Lower leg skin (tissue), 4 donors: ENCODE results near the gene NME9. TPM values are rescaled to one million over a fixed set of nuclear protein-coding genes. Genes with fewer than 3 reads are reported as not detected.

Experiments
- DNase-seq, 2 donors: peaks; one replicate each; pipeline ENCODE4 v3.0.0-alpha.2; 2019; ENCODE audit warnings: low spot score in 2 of 2
- H3K4me3 ChIP-seq: fragments of 200-600 bp; sonication (generic); 2 replicates; pipeline ENCODE4 v1.5.1; 2017; ENCODE audit warnings: mild to moderate bottlenecking, low read depth; ENCODE audit not compliant: poor library complexity, severe bottlenecking
- POLR2A ChIP-seq, 2 donors: fragments of 450-650 bp; IDR thresholded peaks; one replicate each; pipeline ENCODE4 v1.6.1; 2016 to 2017; ENCODE audit warnings: antibody characterized with exemption in 2 of 2, mild to moderate bottlenecking in 1 of 2, moderate library complexity in 1 of 2
- WGBS, 2 donors: methylation state at CpG; one replicate each; pipeline ENCODE4 v1.1.5; 2018; 5-methylcytosine and 5-hydroxymethylcytosine counted together
- intact Hi-C: fragments of 100-400 bp; cut with DNase I; formaldehyde crosslinking; loops from one replicate; pipeline ENCODE4 v1.15.0; 2023; ENCODE audit warnings: low total_unique reads
- total RNA-seq, 4 donors: library from RNA; depleted of rRNA; stranded (reverse); fragments of >200 nt; gene quantifications; one replicate each; pipeline ENCODE4 v1.1.0, GENCODE V29; 2016
- TF ChIP-seq, protein P1 (sequence below), 3 donors: fragments of 450-650 bp; IDR thresholded peaks; one replicate each; pipeline ENCODE4 v1.5.1; 2016; ENCODE audit warnings: antibody characterized with exemption in 3 of 3, mild to moderate bottlenecking in 3 of 3, moderate library complexity in 2 of 3

Gene NME9
- total RNA-seq, 4 donors from 2014 or later, result 0.42 TPM; not detected in 3

GRCh38 chr3:138370321-138370720, 40.7 kb upstream of the NME9 start:
- H3K4me3 ChIP-seq, result no peak overlapping the region
- no peak for TF ChIP-seq POLR2A (IDR thresholded peaks at IDR 0.05)
- intact Hi-C loops, result no loop called here
- no peak for DNase-seq
- WGBS, 2 donors, result 83 to 91% methylated on average over 8 of the region's 8 CpGs

GRCh38 chr3:138369151-138369900, 39.7 kb upstream of the NME9 start:
- 80% methylated on average over 8 of the region's 8 CpGs for WGBS, 2 donors
- H3K4me3 ChIP-seq, result no peak overlapping the region
- TF ChIP-seq, protein P1, sequence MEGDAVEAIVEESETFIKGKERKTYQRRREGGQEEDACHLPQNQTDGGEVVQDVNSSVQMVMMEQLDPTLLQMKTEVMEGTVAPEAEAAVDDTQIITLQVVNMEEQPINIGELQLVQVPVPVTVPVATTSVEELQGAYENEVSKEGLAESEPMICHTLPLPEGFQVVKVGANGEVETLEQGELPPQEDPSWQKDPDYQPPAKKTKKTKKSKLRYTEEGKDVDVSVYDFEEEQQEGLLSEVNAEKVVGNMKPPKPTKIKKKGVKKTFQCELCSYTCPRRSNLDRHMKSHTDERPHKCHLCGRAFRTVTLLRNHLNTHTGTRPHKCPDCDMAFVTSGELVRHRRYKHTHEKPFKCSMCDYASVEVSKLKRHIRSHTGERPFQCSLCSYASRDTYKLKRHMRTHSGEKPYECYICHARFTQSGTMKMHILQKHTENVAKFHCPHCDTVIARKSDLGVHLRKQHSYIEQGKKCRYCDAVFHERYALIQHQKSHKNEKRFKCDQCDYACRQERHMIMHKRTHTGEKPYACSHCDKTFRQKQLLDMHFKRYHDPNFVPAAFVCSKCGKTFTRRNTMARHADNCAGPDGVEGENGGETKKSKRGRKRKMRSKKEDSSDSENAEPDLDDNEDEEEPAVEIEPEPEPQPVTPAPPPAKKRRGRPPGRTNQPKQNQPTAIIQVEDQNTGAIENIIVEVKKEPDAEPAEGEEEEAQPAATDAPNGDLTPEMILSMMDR (IDR thresholded peaks at IDR 0.05), result no peak
- no peak for TF ChIP-seq POLR2A (IDR thresholded peaks at IDR 0.05)
- DNase-seq, result no peak
- intact Hi-C loops, result no loop called here

GRCh38 chr3:138367911-138368310, 38.3 kb upstream of the NME9 start:
- no peak for TF ChIP-seq POLR2A (IDR thresholded peaks at IDR 0.05)
- TF ChIP-seq, protein P1 (IDR thresholded peaks at IDR 0.05), result no peak
- intact Hi-C loops, result no loop called here
- DNase-seq, result peak in 1 of 2 donors; percentile 89
- 18 to 22% methylated on average over 5 of the region's 5 CpGs for WGBS, 2 donors
- H3K4me3 ChIP-seq, result no peak overlapping the region

DNA sequence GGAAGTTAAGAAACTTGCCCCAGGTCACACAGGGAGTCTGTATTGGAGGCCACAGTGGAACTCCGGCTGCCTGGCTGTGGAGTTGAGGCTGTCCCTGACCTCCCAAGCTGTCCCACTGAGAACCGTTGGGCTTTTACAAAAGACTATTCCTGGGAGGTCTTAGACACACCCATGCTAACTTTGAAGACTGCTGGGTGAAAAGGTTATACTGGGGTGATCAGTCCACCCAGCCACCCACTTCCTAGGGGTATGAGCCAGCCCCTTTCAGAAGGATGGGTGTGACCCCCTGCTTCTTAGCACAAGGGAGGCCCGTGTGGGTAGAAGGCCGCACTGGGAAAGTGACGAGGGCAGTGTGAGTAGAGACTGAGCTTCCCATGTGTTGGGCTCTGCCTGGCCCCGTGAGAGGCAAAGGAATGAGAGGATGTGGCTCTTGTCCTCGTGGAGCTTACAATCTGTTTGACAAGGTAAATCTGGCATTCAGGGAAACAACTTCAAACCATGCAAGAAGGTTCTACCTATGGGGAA, 37.7 kb upstream of the NME9 start:
- WGBS, 2 donors, result 73 to 80% methylated on average over 7 of the region's 7 CpGs
- intact Hi-C loops, result no loop called here
- no peak overlapping the region for H3K4me3 ChIP-seq
- TF ChIP-seq, protein P1 (IDR thresholded peaks at IDR 0.05), result no peak
- TF ChIP-seq POLR2A (IDR thresholded peaks at IDR 0.05), result no peak
- DNase-seq, result no peak

DNA sequence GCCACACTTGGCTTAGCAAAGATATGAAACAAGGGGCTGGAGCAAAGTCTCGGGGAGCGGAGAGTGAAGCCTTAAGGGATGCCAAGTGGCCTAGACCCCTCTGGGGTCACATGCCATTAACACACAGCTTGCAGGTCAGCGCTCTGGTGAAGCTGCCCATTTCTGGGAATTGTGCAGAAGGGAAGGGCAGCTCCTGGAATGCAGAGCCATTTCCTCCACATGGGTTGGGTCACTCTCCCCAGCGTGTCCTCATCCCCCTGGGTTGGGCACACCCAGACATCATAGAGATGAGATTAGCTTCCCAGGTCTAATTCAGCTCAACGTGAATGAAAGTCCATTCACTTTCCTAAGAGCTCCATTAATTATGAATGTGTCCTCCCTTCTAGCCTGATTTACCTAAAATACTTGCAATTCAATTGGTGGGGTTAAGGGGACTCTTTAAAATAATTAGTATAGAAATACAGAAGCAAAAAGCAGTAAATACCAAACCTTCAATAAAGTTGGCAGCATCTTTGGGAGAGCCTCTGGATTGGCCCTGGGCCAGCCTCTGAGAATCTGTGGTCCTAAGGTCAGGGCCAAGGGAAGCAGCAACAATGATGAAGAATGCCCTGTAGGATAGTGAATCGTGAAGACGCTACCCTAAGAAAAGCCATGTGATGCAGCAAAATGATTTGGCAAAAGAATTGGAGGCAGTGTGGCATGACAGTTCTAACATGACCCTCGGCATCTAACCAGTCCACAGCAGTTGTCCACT, 36.5 kb upstream of the NME9 start:
- TF ChIP-seq, protein P1 (IDR thresholded peaks at IDR 0.05), result no peak
- TF ChIP-seq POLR2A (IDR thresholded peaks at IDR 0.05), result no peak
- no peak for DNase-seq
- H3K4me3 ChIP-seq, result no peak overlapping the region
- WGBS, 2 donors, result 65 to 85% methylated on average over 8 of the region's 8 CpGs
- intact Hi-C loops, result no loop called here

GRCh38 chr3:138365253-138365555, 35.6 kb upstream of the NME9 start:
- TF ChIP-seq, protein P1 (IDR thresholded peaks at IDR 0.05), result no peak
- TF ChIP-seq POLR2A (IDR thresholded peaks at IDR 0.05), result no peak
- 91 to 94% methylated on average over 4 of the region's 4 CpGs for WGBS, 2 donors
- H3K4me3 ChIP-seq, result no peak overlapping the region
- DNase-seq, result no peak
- intact Hi-C loops, result no loop called here
